ENCODE results near the gene IL3RA.
"Not testable (repeated sequence)": the region's sequence is repeated elsewhere in the genome, so short reads cannot be mapped to it uniquely, and the experiment has no call there.

- not testable (repeated sequence) for TF ChIP-seq CTCF (IDR thresholded peaks at IDR 0.05; ENCODE audit: low read depth, low read length, missing input control); TAF1 (conservative IDR thresholded peaks at IDR 0.05); JUND (IDR thresholded peaks at IDR 0.05); RAD21 (IDR thresholded peaks at IDR 0.05); MAX (IDR thresholded peaks at IDR 0.05); REST (IDR thresholded peaks at IDR 0.05); ZBTB33 (IDR thresholded peaks at IDR 0.05); RXRA (IDR thresholded peaks at IDR 0.05); FOXA1 (IDR thresholded peaks at IDR 0.05); EGR1 (IDR thresholded peaks at IDR 0.05; ENCODE audit: low read depth in 2 of 2)
- TF ChIP-seq, protein P1, sequence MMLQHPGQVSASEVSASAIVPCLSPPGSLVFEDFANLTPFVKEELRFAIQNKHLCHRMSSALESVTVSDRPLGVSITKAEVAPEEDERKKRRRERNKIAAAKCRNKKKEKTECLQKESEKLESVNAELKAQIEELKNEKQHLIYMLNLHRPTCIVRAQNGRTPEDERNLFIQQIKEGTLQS (IDR thresholded peaks at IDR 0.05), result not testable (repeated sequence)
Observed at GRCh38 chrX:1349606-1350005, 13.0 kb downstream of the IL3RA start.
